CD14-positive monocyte (primary cell): ENCODE measurements around the gene SLC66A2. TPM values are rescaled to one million over a fixed set of nuclear protein-coding genes. Genes with fewer than 3 reads are reported as not detected.
A peak's percentile ranks its signal among the peaks of the same experiment; 100 is the strongest.

Experiments used
- DNase-seq, 3 donors: peaks; one replicate each; pipeline ENCODE4 v3.0.0-alpha.2; 2011 to 2022
- H2AFZ ChIP-seq: 2 replicates; pipeline ENCODE4 v1.6.0; 2012; ENCODE audit warnings: mild to moderate bottlenecking, low read depth, low read length, inconsistent platforms; ENCODE audit not compliant: insufficient read depth, poor library complexity, severe bottlenecking
- H3K27ac ChIP-seq, 2 donors: 1 replicate in 1 of 2; 2 replicates in 1 of 2; pipeline ENCODE4 v1.5.1; 2012 to 2013; ENCODE audit warnings: low read length in 2 of 2, control low read depth in 1 of 2, inconsistent platforms in 1 of 2, low read depth in 1 of 2, mild to moderate bottlenecking in 1 of 2
- H3K27me3 ChIP-seq, 2 donors: one replicate each; pipeline versions ENCODE4 v1.6.0 to v1.6.1; 2011 to 2013; ENCODE audit warnings: low read length in 2 of 2; ENCODE audit not compliant: control insufficient read depth in 2 of 2, insufficient read depth in 2 of 2
- H3K36me3 ChIP-seq, 2 donors: replicated peaks in 1 of 2; 1 replicate in 1 of 2; 2 replicates in 1 of 2; pipeline versions ENCODE4 v1.5.1 to v1.6.1; 2012 to 2013; ENCODE audit warnings: low read length in 2 of 2, control low read depth in 1 of 2, inconsistent platforms in 1 of 2, mild to moderate bottlenecking in 1 of 2; ENCODE audit not compliant: insufficient read depth in 2 of 2, control insufficient read depth in 1 of 2
- H3K4me1 ChIP-seq, 2 donors: 1 replicate in 1 of 2; 2 replicates in 1 of 2; pipeline versions ENCODE4 v1.5.1 to v1.6.1; 2012 to 2013; ENCODE audit warnings: low read length in 2 of 2, control low read depth in 1 of 2, inconsistent platforms in 1 of 2, mild to moderate bottlenecking in 1 of 2, moderate library complexity in 1 of 2; ENCODE audit not compliant: insufficient read depth in 2 of 2, control insufficient read depth in 1 of 2
- H3K4me2 ChIP-seq: replicated peaks from 2 replicates; pipeline ENCODE3; 2012; ENCODE audit warnings: low read length, moderate library complexity, mild to moderate bottlenecking; ENCODE audit not compliant: poor library complexity, severe bottlenecking; ENCODE audit errors: extremely low read depth
- H3K4me3 ChIP-seq, 3 experiments: fragments of 200-600 bp in 1 of 3; sonication (generic) in 1 of 3; replicated peaks in 1 of 3; 1 replicate in 2 of 3; 2 replicates in 1 of 3; pipeline ENCODE4 v1.5.1; 2011 to 2013; ENCODE audit warnings: low read length in 3 of 3, mild to moderate bottlenecking in 3 of 3, control low read depth in 2 of 3, low read depth in 2 of 3, inconsistent platforms in 1 of 3, moderate library complexity in 1 of 3
- H3K79me2 ChIP-seq: 2 replicates; pipeline ENCODE4 v1.6.0; 2012; ENCODE audit warnings: mild to moderate bottlenecking, control low read depth, inconsistent platforms, low read length, moderate library complexity; ENCODE audit not compliant: insufficient read depth
- H3K9ac ChIP-seq: 2 replicates; pipeline ENCODE4 v1.6.0; 2017; ENCODE audit warnings: low read length, mild to moderate bottlenecking; ENCODE audit not compliant: insufficient read depth, poor library complexity, severe bottlenecking
- H3K9me3 ChIP-seq, 2 donors: replicated peaks in 1 of 2; 1 replicate in 1 of 2; 2 replicates in 1 of 2; pipeline versions ENCODE4 v1.5.1 to v1.6.1; 2012 to 2013; ENCODE audit warnings: low read length in 2 of 2, control low read depth in 1 of 2; ENCODE audit not compliant: control insufficient read depth in 1 of 2, insufficient read depth in 1 of 2
- H4K20me1 ChIP-seq: 2 replicates; pipeline ENCODE4 v1.6.0; 2012; ENCODE audit warnings: mild to moderate bottlenecking, low read length, control low read depth, moderate library complexity; ENCODE audit not compliant: insufficient read depth
- H3K27ac Mint-ChIP-seq, 7 donors: one replicate each; pipeline ENCODE4 v1.8.0; 2020; ENCODE audit warnings: mild to moderate bottlenecking in 7 of 7, mixed read lengths in 7 of 7, moderate library complexity in 6 of 7, inconsistent platforms in 2 of 7
- H3K27me3 Mint-ChIP-seq, 3 donors: one replicate each; pipeline ENCODE4 v1.8.0; 2021 to 2022; ENCODE audit warnings: low read depth in 3 of 3, mild to moderate bottlenecking in 3 of 3, mixed read lengths in 3 of 3, moderate library complexity in 3 of 3, inconsistent platforms in 1 of 3
- H3K36me3 Mint-ChIP-seq, 2 donors: one replicate each; pipeline ENCODE4 v1.8.0; 2020; ENCODE audit warnings: mixed read lengths in 2 of 2, inconsistent platforms in 1 of 2, mild to moderate bottlenecking in 1 of 2
- H3K4me1 Mint-ChIP-seq: one replicate; pipeline ENCODE4 v1.8.0; 2020; ENCODE audit warnings: mild to moderate bottlenecking, mixed read lengths
- H3K4me3 Mint-ChIP-seq, 2 donors: one replicate each; pipeline ENCODE4 v1.8.0; 2020; ENCODE audit warnings: mild to moderate bottlenecking in 2 of 2, mixed read lengths in 2 of 2, moderate library complexity in 1 of 2
- H3K9me3 Mint-ChIP-seq, 7 donors: one replicate each; pipeline ENCODE4 v1.8.0; 2020 to 2022; ENCODE audit warnings: mixed read lengths in 7 of 7, mild to moderate bottlenecking in 6 of 7, moderate library complexity in 6 of 7, inconsistent platforms in 2 of 7
- WGBS: methylation state at CpG from one replicate; pipeline ENCODE4 v1.1.5; 2013; ENCODE audit warnings: missing lambda C conversion rate; ENCODE audit not compliant: insufficient coverage; 5-methylcytosine and 5-hydroxymethylcytosine counted together
- intact Hi-C, 2 donors: fragments of 100-400 bp; cut with micrococcal nuclease; formaldehyde crosslinking; loops; one replicate each; pipeline versions ENCODE4 v1.15.0 to v1.15.1; 2023
- polyA plus RNA-seq, 3 donors: library from polyadenylated mRNA; depleted of rRNA in 1 of 3; unstranded in 2 of 3; stranded (reverse) in 1 of 3; fragments of 300-500 nt in 2 of 3; fragments of >200 nt in 1 of 3; fragmentation: Illumina TruSeq in 2 of 3; gene quantifications; 1 replicate in 2 of 3; 2 replicates in 1 of 3; pipeline ENCODE4 v1.2.3, GENCODE V29; 2012 to 2021
- TF ChIP-seq, protein P1 (sequence below): fragments of 200-600 bp; IDR thresholded peaks from one replicate; pipeline ENCODE4 v1.8.0; 2022; ENCODE audit warnings: antibody characterized with exemption, mild to moderate bottlenecking

Gene SLC66A2
- polyA plus RNA-seq, 3 donors = 26.8 to 42.6 (median 33.8) TPM

DNA sequence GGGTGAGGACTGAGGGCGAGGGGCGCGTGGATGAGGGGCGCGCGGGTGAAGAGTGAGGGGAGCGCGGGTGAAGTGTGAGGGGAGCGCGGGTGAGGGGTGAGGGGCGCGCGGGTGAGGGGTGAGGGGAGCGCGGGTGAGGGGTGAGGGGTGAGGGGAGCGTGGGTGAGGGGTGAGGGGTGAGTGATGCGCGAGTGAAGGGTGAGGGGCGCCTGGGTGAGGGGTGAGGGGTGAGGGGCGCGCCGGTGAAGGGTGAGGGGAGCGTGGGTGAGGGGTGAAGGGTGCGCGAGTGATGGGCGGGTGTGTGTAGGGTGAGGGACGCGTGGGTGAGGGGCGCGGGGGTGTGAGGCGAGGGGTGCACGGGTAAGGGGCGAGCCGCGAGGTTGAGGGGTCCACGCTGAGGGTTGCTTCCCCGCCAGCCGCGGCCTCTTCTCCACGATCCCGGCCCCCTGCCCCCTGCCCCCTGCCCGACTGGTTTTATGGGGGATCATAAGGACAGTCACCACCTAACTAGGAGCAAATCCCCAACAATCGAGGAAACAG lies 1.1 kb upstream of the SLC66A2 start:
- peaks cover 4 to 14% (median 8%) of the 10 kb centered on the region in 3 donors for H3K27me3 Mint-ChIP-seq
- WGBS = 38% methylated on average over 25 of the region's 43 CpGs
- H3K9me3 ChIP-seq = no peaks in the 10 kb centered on the region
- TF ChIP-seq, protein P1, sequence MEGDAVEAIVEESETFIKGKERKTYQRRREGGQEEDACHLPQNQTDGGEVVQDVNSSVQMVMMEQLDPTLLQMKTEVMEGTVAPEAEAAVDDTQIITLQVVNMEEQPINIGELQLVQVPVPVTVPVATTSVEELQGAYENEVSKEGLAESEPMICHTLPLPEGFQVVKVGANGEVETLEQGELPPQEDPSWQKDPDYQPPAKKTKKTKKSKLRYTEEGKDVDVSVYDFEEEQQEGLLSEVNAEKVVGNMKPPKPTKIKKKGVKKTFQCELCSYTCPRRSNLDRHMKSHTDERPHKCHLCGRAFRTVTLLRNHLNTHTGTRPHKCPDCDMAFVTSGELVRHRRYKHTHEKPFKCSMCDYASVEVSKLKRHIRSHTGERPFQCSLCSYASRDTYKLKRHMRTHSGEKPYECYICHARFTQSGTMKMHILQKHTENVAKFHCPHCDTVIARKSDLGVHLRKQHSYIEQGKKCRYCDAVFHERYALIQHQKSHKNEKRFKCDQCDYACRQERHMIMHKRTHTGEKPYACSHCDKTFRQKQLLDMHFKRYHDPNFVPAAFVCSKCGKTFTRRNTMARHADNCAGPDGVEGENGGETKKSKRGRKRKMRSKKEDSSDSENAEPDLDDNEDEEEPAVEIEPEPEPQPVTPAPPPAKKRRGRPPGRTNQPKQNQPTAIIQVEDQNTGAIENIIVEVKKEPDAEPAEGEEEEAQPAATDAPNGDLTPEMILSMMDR = no peak
- H3K27me3 ChIP-seq = peaks cover 0 to 2% of the 10 kb centered on the region in 2 donors
- H3K9ac ChIP-seq = peak overlapping the region; percentile 95
- H3K27ac Mint-ChIP-seq = no peak overlapping the region
- peaks cover 3 to 17% of the 10 kb centered on the region in 2 donors for H3K36me3 ChIP-seq
- H3K4me3 ChIP-seq = peak overlapping the region; percentile 45 to 98 (median 66)
- peaks cover 29 to 41% of the 10 kb centered on the region in 2 donors for H3K4me1 ChIP-seq
- peaks cover 0 to 3% (median 0%) of the 10 kb centered on the region in 7 donors for H3K9me3 Mint-ChIP-seq
- DNase-seq = no peak
- peaks cover 36% of the 10 kb centered on the region for H3K79me2 ChIP-seq
- peak overlapping the region; percentile 96 for H2AFZ ChIP-seq
- intact Hi-C loops = loop anchor here (5.0 to 10.0 kb wide), 4 partner anchors 35 to 158 kb away; partner anchors contain the start of genes RBFA (in 2 of the 2), TXNL4A (in 2 of the 2) and KCNG2 (in 1 of the 2)
- H3K27ac ChIP-seq = no peak overlapping the region
- peak overlapping the region; percentile 82 for H3K4me2 ChIP-seq
- peaks cover 32% of the 10 kb centered on the region for H4K20me1 ChIP-seq
- no peak overlapping the region for H3K4me3 Mint-ChIP-seq
- peaks cover 39% of the 10 kb centered on the region for H3K4me1 Mint-ChIP-seq
- H3K36me3 Mint-ChIP-seq = peaks cover 15 to 22% of the 10 kb centered on the region in 2 donors

DNA sequence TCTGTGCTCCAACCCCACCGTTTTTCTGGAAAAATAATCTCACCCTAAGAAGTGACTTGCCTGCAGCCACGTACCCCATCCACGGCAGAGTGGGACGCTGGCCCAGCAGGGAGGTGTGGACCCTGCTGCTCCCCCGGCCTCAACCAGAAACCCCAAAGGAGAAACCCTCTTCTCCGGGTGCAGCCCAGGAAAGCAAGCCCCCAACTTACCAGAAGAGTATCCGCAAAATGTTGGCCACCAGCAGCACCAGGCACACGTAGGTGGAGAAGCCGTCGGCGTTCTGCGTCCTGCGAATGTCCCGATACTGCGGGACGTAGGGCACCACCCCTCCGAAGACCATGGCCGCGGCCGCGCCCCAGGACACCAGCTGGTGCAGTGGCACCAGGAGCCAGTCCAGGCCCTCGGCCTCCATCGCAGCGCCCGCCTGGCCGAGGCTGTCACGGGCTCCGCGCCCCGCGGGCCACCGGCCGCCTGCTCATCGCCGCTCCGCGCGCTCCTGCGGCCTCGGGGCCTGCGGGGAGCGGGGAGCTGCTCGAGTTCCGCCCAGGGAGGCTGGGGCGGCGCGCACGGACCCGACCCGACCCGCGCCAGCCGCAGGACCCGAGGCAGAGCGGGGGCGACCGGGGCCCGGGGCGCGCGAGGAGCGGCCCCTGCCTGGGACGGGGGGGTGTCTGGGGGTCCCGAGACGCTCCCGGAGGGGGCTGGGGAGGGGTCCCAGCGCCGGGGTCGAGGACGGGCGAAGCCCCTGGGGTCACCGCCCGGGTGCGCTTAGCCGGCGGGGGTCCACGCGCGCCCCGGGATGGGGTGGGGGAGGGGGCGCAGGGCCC lies 725 bp downstream of the SLC66A2 start:
- H3K4me2 ChIP-seq = peak overlapping the region; percentile 82
- peak overlapping the region; percentile 62 to 98 (median 82) for H3K4me3 ChIP-seq
- Mint-ChIP-seq H3K27me3 (peaks cover 2 to 14% (median 5%) of the 10 kb centered on the region in 3 donors), H3K36me3 (peaks cover 29 to 39% of the 10 kb centered on the region in 2 donors), H3K4me1 (peaks cover 45% of the 10 kb centered on the region), H3K4me3 (peak overlapping the region; percentile 87 to 91), H3K27ac (peak overlapping the region; percentile 85 to 94 (median 93)), H3K9me3 (no peaks in the 10 kb centered on the region)
- TF ChIP-seq, protein P1 = no peak
- peak; percentile 26 to 57 (median 42) for DNase-seq
- intact Hi-C loops = loop anchor here (5.0 to 10.0 kb wide), 4 partner anchors 37 to 156 kb away; partner anchors contain the start of genes RBFA (in 2 of the 2), TXNL4A (in 2 of the 2) and KCNG2 (in 1 of the 2)
- peak overlapping the region; percentile 95 for H3K9ac ChIP-seq
- H3K9me3 ChIP-seq = no peaks in the 10 kb centered on the region
- peaks cover 29 to 41% of the 10 kb centered on the region in 2 donors for H3K4me1 ChIP-seq
- 2% methylated on average over 80 of the region's 81 CpGs for WGBS
- H3K36me3 ChIP-seq = peaks cover 13 to 32% of the 10 kb centered on the region in 2 donors
- H3K27me3 ChIP-seq = peaks cover 0 to 2% of the 10 kb centered on the region in 2 donors
- H3K27ac ChIP-seq = peak overlapping the region; percentile 64 to 80
- no peak overlapping the region for H2AFZ ChIP-seq
- H4K20me1 ChIP-seq = peaks cover 50% of the 10 kb centered on the region
- peaks cover 54% of the 10 kb centered on the region for H3K79me2 ChIP-seq
